CD4-positive, alpha-beta T cell treated with Interleukin-12 subunit alpha and Interleukin-12 subunit beta, for 1 hour (primary cell): Measurements from ENCODE around the gene FTSJ1.

Source experiments
- DNase-seq: peaks from one replicate; pipeline ENCODE4 v3.0.0-alpha.2; 2020

The FTSJ1 gene

DNA sequence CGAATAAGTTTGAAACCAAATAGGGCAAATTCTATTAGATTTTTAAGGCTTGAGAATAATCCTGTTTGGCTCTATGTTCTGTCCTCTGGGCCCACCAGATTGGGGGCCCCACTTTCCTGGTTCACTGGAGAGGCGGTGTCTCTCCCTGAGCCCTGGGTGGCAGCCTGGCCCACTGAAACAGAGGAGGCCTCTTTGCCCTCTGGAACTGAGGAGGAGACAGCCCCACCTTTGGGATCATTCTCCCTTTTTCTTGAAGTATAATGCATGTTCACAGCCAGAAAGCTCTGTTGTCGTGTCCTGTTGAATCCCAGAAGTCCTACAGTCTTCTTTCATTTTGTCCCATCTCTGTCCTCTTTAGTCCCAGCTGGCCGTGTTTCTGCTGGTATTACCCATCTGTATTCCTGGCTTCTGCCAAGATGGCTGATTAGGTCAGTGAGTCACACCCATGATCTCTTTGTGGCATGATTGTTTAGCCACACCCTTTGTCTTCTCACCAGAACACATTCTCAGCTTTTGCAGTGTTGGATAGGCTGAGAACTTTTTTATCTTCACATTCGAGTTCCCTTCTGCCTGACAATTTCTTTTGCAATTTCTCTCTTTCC is 55.5 kb downstream of the FTSJ1 start:
- peak; percentile 36 for DNase-seq

DNA sequence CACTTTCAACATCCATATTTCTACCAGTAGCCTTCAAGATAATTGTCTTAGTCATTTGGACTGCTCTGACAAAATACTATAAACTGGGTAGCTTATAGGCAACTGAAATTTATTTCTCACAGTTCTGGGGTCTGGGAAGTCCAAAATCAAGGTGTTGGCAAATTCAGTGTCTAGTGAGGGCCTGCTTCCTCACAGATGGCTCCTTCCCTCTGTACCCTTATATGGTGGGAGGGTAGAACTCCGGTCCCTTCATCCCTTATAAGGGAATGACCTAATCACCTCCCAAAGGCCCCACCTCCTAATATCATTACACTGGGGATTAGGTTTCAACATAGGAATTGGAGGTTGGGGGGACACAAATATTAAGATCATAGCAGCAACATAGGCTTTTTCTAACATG is 56.2 kb downstream of the FTSJ1 start:
- DNase-seq, result no peak

DNA sequence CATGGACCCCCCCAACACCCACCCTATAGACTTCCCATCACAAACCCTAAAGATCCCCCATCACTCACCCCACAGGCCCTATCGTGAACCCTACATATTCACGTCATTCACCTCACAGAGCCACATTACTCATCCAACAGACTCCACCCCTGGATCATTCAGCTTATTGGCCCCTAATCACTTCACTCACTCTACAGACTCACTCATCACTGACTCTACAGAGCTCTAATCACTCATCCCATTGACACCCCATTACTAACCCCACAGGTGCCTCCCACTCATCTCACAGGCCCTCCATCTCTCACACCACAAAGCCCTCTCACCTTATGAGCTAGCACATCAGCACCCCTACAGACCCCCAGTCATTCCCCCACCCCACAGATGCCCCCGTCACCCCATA is 57.2 kb downstream of the FTSJ1 start:
- no peak for DNase-seq
